Fibroblast of skin of scalp (primary cell): ENCODE data around the gene CCSER1.
"Not testable (repeated sequence)": the region's sequence is repeated elsewhere in the genome, so short reads cannot be mapped to it uniquely, and the experiment has no call there.

Experiments
- DNase-seq: peaks from one replicate; pipeline ENCODE4 v3.0.0-alpha.2; 2013

Gene CCSER1

DNA sequence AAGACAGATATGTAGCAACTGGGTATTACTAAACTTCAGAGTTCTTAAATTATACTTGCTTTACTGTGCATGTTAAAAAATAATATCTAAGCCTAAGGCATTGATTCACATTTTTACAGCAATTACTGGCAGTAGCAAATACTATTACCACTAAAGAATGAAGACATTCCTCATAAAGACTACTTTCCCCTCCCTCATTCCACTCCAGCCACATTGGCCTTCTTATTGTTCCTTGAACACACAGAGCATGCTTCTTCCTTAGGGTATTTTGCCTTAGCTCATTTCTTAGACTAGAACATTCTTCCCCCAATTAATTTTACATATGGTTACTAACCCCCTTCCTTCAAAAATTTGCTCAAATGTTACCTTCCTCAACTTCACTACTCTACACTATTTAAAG, 717.0 kb downstream of the CCSER1 start:
- peak; percentile 67 for DNase-seq

DNA sequence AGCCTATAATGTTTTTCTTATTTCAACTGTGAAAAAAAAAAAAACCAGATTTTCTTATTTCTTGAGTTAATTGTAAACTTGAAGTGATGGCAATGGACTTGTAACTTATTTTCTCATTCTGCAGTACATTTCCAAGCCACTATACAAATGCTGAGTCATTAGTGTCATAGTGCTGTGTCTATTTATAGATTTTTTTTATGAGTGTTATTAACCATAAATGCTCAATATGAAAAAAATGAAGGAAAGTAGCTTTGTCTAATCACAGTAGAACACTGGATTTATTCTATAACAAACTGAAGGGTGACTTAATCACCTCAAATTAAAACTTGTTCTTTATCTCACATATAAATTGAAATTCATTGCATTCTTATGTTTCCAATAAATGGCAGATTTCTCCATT, 718.6 kb downstream of the CCSER1 start:
- DNase-seq = peak; percentile 60

GRCh38 chr4:90852237-90852636, 725.0 kb downstream of the CCSER1 start:
- DNase-seq = no peak

DNA sequence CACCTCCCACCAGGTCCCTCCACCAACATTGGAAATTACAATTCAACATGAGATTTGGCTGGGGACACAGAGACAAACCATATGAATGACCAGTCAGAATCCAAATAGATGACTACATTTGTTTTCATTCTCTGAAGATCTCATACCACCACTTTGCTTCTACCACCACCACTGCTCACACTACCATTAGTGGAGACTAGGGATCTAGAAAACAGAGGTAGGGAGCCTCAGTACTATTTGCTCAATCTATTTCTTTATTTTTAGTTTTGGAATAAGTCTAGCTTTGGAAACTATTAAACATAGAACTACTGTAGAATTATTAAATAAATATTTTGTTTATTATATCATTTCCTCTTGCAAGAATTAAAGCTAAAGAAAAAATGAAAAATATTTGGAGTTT, 727.9 kb downstream of the CCSER1 start:
- peak; percentile 79 for DNase-seq

- no peak for DNase-seq
Observed at GRCh38 chr4:90857081-90857820, 730.1 kb downstream of the CCSER1 start.

GRCh38 chr4:90875791-90876190, 748.6 kb downstream of the CCSER1 start:
- no peak for DNase-seq

DNA sequence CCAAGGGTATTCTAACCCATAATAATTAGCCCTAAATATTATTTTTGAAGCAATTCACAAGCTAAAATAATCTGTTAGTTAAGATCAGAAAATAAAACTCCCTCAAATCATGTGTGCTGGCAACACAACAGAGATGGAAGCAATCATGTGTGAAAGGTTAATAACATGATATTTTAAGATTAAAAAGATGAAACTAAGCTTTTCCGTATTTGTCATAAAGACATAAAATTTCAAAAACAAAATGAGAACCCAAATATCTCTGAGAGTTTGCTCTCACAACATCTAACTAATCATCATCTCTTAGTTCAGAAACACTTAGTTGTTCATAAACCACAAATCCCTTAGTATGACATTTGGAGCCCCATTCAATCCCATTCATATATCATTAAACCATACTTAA, 749.1 kb downstream of the CCSER1 start:
- DNase-seq = no peak

- DNase-seq = no peak
Observed at GRCh38 chr4:90883519-90883918, 756.3 kb downstream of the CCSER1 start.

- DNase-seq = peak; percentile 0
Observed at GRCh38 chr4:90888571-90888970, 761.4 kb downstream of the CCSER1 start.

- DNase-seq = no peak
Observed at GRCh38 chr4:90889171-90889570, 762.0 kb downstream of the CCSER1 start.

DNA sequence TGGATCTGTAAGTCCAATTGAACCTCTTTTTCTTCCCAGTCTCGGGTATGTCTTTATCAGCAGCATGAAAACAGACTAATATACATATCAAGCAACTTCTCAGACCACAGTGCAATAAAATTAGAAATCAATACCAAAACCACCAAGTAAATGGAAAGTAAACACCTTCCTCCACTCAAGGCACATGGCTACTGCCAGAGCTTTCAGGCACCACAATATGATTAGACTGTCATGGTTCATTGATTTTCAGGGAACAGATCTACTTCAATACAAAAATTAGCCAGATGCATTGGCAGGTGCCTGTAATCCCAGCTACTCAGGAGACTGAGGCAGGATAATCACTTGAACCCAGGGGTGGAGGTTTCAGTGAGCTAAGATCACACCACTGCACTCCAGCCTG, 776.2 kb downstream of the CCSER1 start:
- DNase-seq = not testable (repeated sequence)

GRCh38 chr4:90904021-90904420, 776.8 kb downstream of the CCSER1 start:
- DNase-seq = no peak

- no peak for DNase-seq
Observed at GRCh38 chr4:90906239-90906638, 779.0 kb downstream of the CCSER1 start.

GRCh38 chr4:90911724-90912434, 784.7 kb downstream of the CCSER1 start:
- not testable (repeated sequence) for DNase-seq

DNA sequence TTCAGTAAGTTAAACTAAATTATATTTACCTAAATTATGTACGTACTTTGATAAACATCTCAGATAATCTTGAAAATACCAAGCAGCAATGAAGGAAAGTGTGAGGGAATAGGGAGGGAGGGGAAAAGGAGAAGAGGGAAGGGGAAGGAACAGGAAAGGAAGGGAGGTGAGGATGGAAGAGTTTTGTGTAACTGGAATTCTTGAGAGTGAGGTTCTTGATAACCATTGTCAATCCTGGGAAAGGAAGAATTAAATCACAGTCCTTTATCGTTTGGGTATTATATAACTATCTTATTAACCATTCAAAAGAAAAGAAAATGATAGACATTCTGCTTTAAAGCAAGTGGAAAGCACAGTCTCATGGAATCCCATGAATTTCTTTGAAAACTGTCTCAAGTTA, 795.0 kb downstream of the CCSER1 start:
- no peak for DNase-seq

- DNase-seq = no peak
Observed at GRCh38 chr4:90926957-90927356, 799.8 kb downstream of the CCSER1 start.

DNA sequence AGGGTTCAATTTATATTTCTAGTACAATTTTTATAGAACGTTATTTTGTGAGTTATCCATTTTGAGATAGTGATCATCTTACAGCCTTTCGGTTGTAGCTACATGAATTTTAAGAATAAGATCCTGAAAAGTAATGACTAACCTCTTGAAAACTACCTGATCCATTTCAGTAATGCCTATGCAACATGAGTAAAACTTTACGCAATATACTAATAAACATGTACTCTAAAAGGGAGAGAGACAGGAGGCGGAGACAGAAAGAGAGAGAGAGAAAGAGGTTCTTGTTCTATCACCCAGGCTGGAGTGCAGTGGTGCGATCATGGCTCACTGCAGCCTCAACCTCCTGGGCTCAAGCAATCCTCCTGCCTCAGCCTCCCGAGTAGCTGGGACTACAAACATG, 816.1 kb downstream of the CCSER1 start:
- DNase-seq = no peak

GRCh38 chr4:90946945-90947344, 819.8 kb downstream of the CCSER1 start:
- no peak for DNase-seq

DNA sequence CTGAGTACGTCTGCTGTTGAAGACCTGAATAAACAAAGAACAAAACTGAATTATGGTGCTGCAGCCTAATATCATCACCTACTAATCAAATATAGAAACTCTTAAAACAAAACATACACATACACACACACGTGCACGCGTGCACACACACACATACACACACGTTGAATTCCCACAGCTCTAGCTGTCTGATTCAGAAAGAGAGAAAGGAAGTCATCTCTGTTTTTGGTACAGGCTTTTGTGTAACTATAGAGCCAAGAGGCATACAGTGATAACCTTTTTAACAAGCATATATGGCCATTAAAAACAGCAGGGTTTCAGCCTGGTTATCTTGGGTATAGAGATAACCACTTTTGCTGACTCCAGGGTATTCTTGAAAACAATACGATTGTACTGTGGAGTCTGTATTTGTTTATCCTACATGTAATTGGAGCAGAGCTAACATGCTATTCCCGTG, 823.2 kb downstream of the CCSER1 start:
- DNase-seq = no peak

DNA sequence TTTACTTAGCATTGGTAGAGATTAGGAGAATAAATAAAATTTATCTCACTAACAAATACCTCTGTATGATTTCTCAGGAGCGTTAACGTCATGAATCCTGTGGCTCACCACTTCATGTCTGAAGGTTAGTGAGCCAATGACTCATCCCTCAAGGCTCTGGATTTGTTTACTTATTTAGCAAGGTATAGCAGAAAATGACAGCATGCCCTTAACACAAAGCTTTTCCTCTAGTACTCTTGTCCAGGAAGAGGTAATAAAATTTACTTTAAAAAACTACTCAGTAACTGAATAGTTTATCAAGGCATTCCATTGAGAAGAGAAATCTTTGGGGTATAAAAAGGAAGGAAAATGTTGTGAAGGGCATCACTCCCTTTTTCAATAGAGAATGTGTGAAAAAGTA, 823.8 kb downstream of the CCSER1 start:
- DNase-seq = no peak

GRCh38 chr4:90958256-90958895, 831.2 kb downstream of the CCSER1 start:
- DNase-seq = peak; percentile 78

DNA sequence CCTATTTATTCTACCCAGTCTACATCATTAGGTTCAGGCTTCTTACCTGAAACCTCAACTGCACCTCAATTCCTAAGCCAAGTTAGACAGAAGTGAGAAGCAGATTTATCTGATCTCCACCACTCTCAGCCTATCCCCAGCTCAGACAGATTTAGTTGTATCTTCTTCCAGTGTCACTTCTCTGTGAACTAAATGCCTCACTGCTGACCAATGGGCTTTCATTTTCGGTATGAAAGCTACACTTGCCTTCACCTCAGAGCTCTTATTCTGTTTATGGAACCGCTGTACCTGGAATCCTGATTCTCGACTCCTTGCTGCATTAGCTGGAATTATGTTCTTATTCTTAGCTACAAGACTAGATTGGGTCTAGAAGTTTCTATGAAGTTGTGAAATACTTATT, 833.2 kb downstream of the CCSER1 start:
- no peak for DNase-seq

GRCh38 chr4:90960840-90961239, 833.6 kb downstream of the CCSER1 start:
- no peak for DNase-seq

DNA sequence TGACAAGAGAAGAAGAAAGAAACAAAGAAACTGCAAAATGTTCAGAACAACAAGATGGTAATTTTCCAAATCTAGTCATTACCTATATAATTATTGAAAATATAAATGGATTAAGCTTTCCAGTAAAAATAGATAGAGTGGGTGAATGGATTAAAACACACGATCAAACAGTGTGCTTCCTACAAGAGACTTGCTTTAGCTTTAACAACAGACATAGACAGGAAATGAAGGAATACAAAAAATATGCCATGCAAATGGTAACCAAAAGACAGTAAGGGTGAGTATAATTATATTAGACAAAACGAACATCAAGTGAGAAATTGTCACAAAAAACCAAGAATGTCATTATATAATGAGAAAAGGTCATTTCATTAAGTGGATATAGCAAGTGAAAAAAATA, 842.8 kb downstream of the CCSER1 start:
- no peak for DNase-seq
